Endothelial cell of umbilical vein (primary cell): ENCODE results near the gene PSMD10. TPM values are rescaled to one million over a fixed set of nuclear protein-coding genes. Genes with fewer than 3 reads are reported as not detected.

Source experiments
- BruUV-seq: library from RNA; stranded (reverse); fragments of 400-500 nt; replicated peaks from 2 replicates; lab custom pipeline; 2021; lab: Mats Ljungman, UMichigan
- CTCF ChIA-PET: fragments of 300-600, 350-600 bp; sonication (Branson Sonifier 250); formaldehyde crosslinking; loops from one replicate; lab custom pipeline; 2021; ENCODE audit warnings: antibody characterized with exemption, inconsistent platforms; lab: Charles Lee
- POLR2A ChIA-PET: fragments of 300-600, 350-600 bp; sonication (Branson Sonifier 250); formaldehyde crosslinking; loops from one replicate; lab custom pipeline; 2021; ENCODE audit warnings: antibody characterized with exemption, inconsistent platforms; lab: Charles Lee
- DNase-seq: peaks from one replicate; pipeline ENCODE4 v3.0.0-alpha.2; 2011; ENCODE audit warnings: low read depth, low spot score
- FAIRE-seq: peaks from 2 replicates; lab custom pipeline; 2011; peaks lifted over from hg19 to GRCh38; lab: Jason Lieb, UNC
- H2AFZ ChIP-seq: 2 replicates; pipeline ENCODE4 v1.6.0; 2012; ENCODE audit warnings: low read depth, low read length, control low read depth, inconsistent platforms
- H3K27ac ChIP-seq: 2 replicates; pipeline ENCODE4 v1.5.1; 2011; ENCODE audit warnings: low read depth, mild to moderate bottlenecking, control low read depth, low read length, moderate library complexity; ENCODE audit not compliant: insufficient read depth
- H3K27me3 ChIP-seq, 2 experiments: 2 replicates each; pipeline versions ENCODE4 v1.6.0 to v1.6.1; 2011; ENCODE audit warnings: low read length in 2 of 2, mixed read lengths in 1 of 2; ENCODE audit not compliant: control insufficient read depth in 2 of 2, insufficient read depth in 2 of 2
- H3K36me3 ChIP-seq, 2 experiments: 2 replicates in 1 of 2; 3 replicates in 1 of 2; pipeline ENCODE4 v1.5.1; 2011; ENCODE audit warnings: low read length in 2 of 2, mild to moderate bottlenecking in 1 of 2, moderate library complexity in 1 of 2; ENCODE audit not compliant: control insufficient read depth in 2 of 2, insufficient read depth in 2 of 2; ENCODE audit errors: extremely low read depth in 1 of 2
- H3K4me1 ChIP-seq: 3 replicates; pipeline ENCODE4 v1.5.1; 2011; ENCODE audit warnings: mild to moderate bottlenecking, low read length; ENCODE audit not compliant: control insufficient read depth, insufficient read depth; ENCODE audit errors: extremely low read depth
- H3K4me2 ChIP-seq: 2 replicates; pipeline ENCODE4 v1.6.1; 2011; ENCODE audit warnings: low read length, control low read depth, mixed read lengths; ENCODE audit not compliant: insufficient read depth
- H3K4me3 ChIP-seq, 3 experiments: fragments of 200-600 bp in 1 of 3; sonication (generic), shearing (Covaris generic) in 1 of 3; replicated peaks in 1 of 3; 2 replicates each; pipeline ENCODE4 v1.5.1; 2011 to 2016; ENCODE audit warnings: control low read depth in 3 of 3, low read length in 3 of 3, mild to moderate bottlenecking in 2 of 3, inconsistent platforms in 1 of 3, low read depth in 1 of 3, moderate library complexity in 1 of 3; ENCODE audit not compliant: insufficient read depth in 1 of 3
- H3K79me2 ChIP-seq: 2 replicates; pipeline ENCODE4 v1.6.0; 2012; ENCODE audit warnings: low read length, inconsistent platforms; ENCODE audit not compliant: control insufficient read depth, insufficient read depth
- H3K9ac ChIP-seq: replicated peaks from 2 replicates; pipeline ENCODE3; 2011; ENCODE audit warnings: low read length, control low read depth; ENCODE audit not compliant: insufficient read depth; ENCODE audit errors: extremely low read depth
- H3K9me1 ChIP-seq: replicated peaks from 3 replicates; pipeline ENCODE4 v1.6.0; 2011; ENCODE audit warnings: mild to moderate bottlenecking, low read length; ENCODE audit not compliant: control insufficient read depth, insufficient read depth; ENCODE audit errors: extremely low read depth
- H3K9me3 ChIP-seq: replicated peaks from 2 replicates; pipeline ENCODE4 v1.5.1; 2012; ENCODE audit warnings: low read length, inconsistent platforms; ENCODE audit not compliant: control insufficient read depth, insufficient read depth
- H4K20me1 ChIP-seq: replicated peaks from 2 replicates; pipeline ENCODE3; 2011; ENCODE audit warnings: mild to moderate bottlenecking, low read length; ENCODE audit not compliant: control insufficient read depth, insufficient read depth; ENCODE audit errors: extremely low read depth
- CTCF ChIP-seq, 2 donors: IDR thresholded peaks; 1 replicate in 1 of 2; 2 replicates in 1 of 2; pipeline ENCODE4 v1.5.1; 2011; ENCODE audit warnings: low read length in 2 of 2, mild to moderate bottlenecking in 2 of 2, moderate library complexity in 2 of 2, control low read depth in 1 of 2, inconsistent platforms in 1 of 2, low read depth in 1 of 2; ENCODE audit not compliant: insufficient read depth in 1 of 2; ENCODE audit errors: extremely low read depth in 1 of 2
- EZH2 ChIP-seq: IDR thresholded peaks from 2 replicates; pipeline ENCODE4 v1.6.1; 2012; ENCODE audit warnings: borderline replicate concordance, low read depth, mild to moderate bottlenecking, moderate library complexity, low read length, inconsistent platforms; ENCODE audit not compliant: severe bottlenecking
- FOS ChIP-seq: IDR thresholded peaks from 2 replicates; pipeline ENCODE4 v1.6.1; 2011; ENCODE audit warnings: mild to moderate bottlenecking, low read length, moderate library complexity, borderline replicate concordance; ENCODE audit not compliant: insufficient read depth
- GATA2 ChIP-seq: IDR thresholded peaks from 2 replicates; pipeline ENCODE4 v1.7.0; 2011; ENCODE audit warnings: low read depth, mild to moderate bottlenecking, moderate library complexity, mixed read lengths, low read length; ENCODE audit not compliant: insufficient read length, insufficient read depth
- JUN ChIP-seq: IDR thresholded peaks from 2 replicates; pipeline ENCODE4 v1.6.1; 2011; ENCODE audit warnings: borderline replicate concordance, low read depth; ENCODE audit not compliant: insufficient read length, insufficient read depth
- MAX ChIP-seq: IDR thresholded peaks from 2 replicates; pipeline ENCODE4 v1.6.1; 2011; ENCODE audit not compliant: insufficient read depth, insufficient read length
- MYC ChIP-seq: IDR thresholded peaks from one replicate; pipeline ENCODE4 v1.6.1; 2011; ENCODE audit warnings: mild to moderate bottlenecking, low read depth, low read length
- POLR2A ChIP-seq: IDR thresholded peaks from 2 replicates; pipeline ENCODE4 v1.6.1; 2012; ENCODE audit warnings: low read depth, mild to moderate bottlenecking, control low read depth, low read length
- POLR2AphosphoS5 ChIP-seq: IDR thresholded peaks from 2 replicates; pipeline ENCODE4 v1.6.1; 2012; ENCODE audit warnings: low read depth, mild to moderate bottlenecking, control low read depth, low read length, moderate library complexity; ENCODE audit not compliant: insufficient read depth
- dilution Hi-C: fragments of 300-500 bp; cut with MboI; formaldehyde crosslinking; loops from one replicate; pipeline ENCODE4 v1.15.0; 2019; ENCODE audit warnings: low sequenced_read_pairs; ENCODE audit not compliant: extremely low pct_ligation_motif_present
- intact Hi-C: fragments of 100-400 bp; cut with micrococcal nuclease; formaldehyde crosslinking; loops from one replicate; pipeline ENCODE4 v1.10.0; 2022
- polyA plus RNA-seq, 4 experiments: library from polyadenylated mRNA; depleted of rRNA in 3 of 4; stranded (reverse) in 3 of 4; unstranded in 1 of 4; fragments of >200 nt; gene quantifications; 2 replicates each; pipeline versions ENCODE4 v1.2.1 to v1.2.3, GENCODE V29; 2011 to 2012; ENCODE audit warnings: missing spikeins in 1 of 4
- total RNA-seq: library from RNA; stranded (reverse); gene quantifications from 2 replicates; pipeline ENCODE4 v1.2.3, GENCODE V29; 2021

PSMD10 gene
- total and polyA plus RNA-seq, 2 donors (not counting 3 experiments of a cell fraction or from before 2014, with no cell fraction given), result 82.7 to 93.8 TPM

DNA sequence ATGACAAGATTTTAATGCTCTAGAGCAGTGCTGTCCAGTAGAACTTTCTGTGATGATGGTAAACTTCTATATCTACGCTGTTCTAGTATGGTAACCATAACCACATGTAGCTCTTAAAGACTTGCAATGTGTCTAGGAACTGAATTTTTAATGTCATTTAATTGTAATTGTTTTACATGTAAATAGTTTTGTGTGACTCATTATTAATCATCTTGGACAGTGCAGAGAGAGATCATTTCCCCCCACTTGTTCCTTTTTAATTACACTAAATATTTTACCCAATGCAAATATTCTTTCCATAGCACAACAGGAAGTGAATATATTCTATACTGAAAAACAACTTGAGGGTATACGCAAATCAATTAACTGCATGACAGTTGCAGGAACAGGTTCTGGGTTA is 6.0 kb upstream of the PSMD10 start:
- TF ChIP-seq POLR2A (no peak), GATA2 (no peak), EZH2 (no peak), CTCF (IDR thresholded peaks at IDR 0.05; ENCODE audit: extremely low read depth in 1 of 2, insufficient read depth in 1 of 2, low read depth in 1 of 2, low read length in 2 of 2) (no peak), FOS (peak; percentile 74), JUN (peak; percentile 55), MYC (no peak), POLR2AphosphoS5 (no peak), MAX (no peak)
- Histone ChIP-seq H3K27ac (no peak overlapping the region), H3K79me2 (peaks cover 74% of the 10 kb centered on the region), H3K36me3 (no peaks in the 10 kb centered on the region), H4K20me1 (no peaks in the 10 kb centered on the region), H3K4me1 (peaks cover 18% of the 10 kb centered on the region), H2AFZ (no peak overlapping the region), H3K9me1 (no peaks in the 10 kb centered on the region), H3K4me3 (no peak overlapping the region), H3K9ac (no peak overlapping the region), H3K9me3 (no peaks in the 10 kb centered on the region), H3K27me3 (no peaks in the 10 kb centered on the region), H3K4me2 (peak overlapping the region; percentile 40)
- intact Hi-C loops, result no loop called here
- CTCF ChIA-PET, result interaction anchor here (1.6 kb wide), 1 partner anchor 42 kb away, joined by 4 read pairs; no protein-coding TSS in a partner anchor
- dilution Hi-C loops, result no loop called here
- BruUV-seq, result no TSS peak
- POLR2A ChIA-PET, result no interaction called here
- FAIRE-seq, result no peak
- peak; percentile 31 for DNase-seq
